Fibroblast of mammary gland (primary cell): ENCODE data around the gene ATP5PB.

Experiments used
- DNase-seq: peaks from one replicate; pipeline ENCODE4 v3.0.0-alpha.2; 2010; ENCODE audit warnings: low read depth
- H3K4me3 ChIP-seq: 2 replicates; pipeline ENCODE4 v1.5.1; 2011; ENCODE audit warnings: low read depth, mild to moderate bottlenecking, low read length, moderate library complexity; ENCODE audit not compliant: control insufficient read depth
- TF ChIP-seq, protein P1 (sequence below): conservative IDR thresholded peaks from 2 replicates; pipeline ENCODE4 v1.5.1; 2011; ENCODE audit warnings: low read depth, low read length, inconsistent platforms; ENCODE audit not compliant: control insufficient read depth, insufficient read depth

ATP5PB gene

DNA sequence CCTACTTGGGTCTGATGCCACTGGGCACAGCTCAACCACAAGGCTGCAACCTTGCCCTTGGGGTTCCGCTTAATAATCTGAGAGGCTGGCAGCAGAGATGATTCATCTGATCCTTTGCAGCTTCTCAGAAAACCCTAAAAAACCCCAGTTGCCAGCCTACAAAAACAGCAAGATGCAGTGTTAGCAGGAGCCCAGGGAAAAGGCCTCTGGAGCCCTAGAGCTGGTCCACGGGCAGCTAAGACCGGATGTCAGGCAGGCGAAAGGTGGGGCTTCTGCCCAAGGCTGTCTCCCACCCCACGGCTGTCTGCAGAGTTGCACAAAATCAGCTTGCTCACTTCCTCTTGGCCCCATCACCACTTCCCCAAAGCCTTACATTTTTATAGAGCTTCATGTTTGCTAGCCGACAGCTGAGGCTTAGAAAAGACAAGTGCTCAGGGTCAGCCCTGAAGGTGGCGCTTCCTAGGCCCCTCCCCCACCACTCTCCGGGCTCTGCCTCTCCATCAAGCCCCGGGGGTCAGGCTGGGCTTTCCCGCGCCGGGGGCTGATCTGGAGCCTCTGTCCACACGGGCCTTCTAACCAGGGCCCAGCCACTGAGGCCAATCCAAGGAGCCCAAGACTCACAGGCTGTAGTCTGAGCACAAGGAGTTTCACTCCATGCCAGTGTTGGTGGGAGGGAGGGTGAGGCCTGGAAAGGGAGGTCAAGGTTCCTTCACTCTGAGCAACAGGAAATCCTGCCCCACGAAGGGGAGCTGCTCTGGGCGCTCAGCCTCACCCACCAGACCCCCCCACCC, 58.3 kb downstream of the ATP5PB start:
- TF ChIP-seq, protein P1, sequence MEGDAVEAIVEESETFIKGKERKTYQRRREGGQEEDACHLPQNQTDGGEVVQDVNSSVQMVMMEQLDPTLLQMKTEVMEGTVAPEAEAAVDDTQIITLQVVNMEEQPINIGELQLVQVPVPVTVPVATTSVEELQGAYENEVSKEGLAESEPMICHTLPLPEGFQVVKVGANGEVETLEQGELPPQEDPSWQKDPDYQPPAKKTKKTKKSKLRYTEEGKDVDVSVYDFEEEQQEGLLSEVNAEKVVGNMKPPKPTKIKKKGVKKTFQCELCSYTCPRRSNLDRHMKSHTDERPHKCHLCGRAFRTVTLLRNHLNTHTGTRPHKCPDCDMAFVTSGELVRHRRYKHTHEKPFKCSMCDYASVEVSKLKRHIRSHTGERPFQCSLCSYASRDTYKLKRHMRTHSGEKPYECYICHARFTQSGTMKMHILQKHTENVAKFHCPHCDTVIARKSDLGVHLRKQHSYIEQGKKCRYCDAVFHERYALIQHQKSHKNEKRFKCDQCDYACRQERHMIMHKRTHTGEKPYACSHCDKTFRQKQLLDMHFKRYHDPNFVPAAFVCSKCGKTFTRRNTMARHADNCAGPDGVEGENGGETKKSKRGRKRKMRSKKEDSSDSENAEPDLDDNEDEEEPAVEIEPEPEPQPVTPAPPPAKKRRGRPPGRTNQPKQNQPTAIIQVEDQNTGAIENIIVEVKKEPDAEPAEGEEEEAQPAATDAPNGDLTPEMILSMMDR = peak; percentile 1
- H3K4me3 ChIP-seq = peak overlapping the region; percentile 6
- peak; percentile 55 for DNase-seq

DNA sequence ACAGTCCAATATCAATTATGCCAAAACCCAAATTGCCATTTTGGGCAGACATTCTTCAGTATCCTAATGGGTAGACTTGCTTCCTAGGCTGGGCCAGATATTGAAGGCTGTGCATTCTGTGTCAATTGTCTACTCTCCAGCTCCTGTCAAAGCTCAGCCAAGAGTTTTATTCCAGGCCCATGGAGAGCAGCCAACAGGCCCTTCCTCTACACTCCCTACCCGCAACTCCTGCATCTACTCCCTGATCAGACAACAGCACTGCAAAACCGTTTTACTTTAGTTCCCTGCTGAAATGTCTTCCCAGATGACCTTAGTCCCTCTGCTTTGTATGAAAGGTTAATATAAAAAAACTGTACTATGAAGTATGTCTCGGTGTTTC, 60.7 kb downstream of the ATP5PB start:
- TF ChIP-seq, protein P1 = no peak
- no peak for DNase-seq
- no peak overlapping the region for H3K4me3 ChIP-seq

DNA sequence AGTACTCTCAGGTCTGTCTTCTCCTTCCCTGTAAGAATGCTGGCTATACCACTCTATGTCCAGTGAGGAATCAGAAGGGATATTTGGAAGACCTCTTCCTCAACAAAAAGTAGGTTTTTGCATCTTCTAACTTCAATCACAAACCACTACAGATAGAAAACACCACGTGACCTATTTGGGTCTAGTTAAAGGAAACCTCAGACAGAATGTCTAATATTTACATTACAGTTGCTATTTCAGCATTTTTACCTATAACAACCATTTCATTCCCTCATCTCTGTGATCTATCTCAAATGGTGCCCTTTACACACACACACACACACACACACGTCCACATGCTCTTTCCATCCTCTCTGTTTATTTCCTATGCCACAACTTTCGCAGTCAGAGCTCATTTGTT, 62.1 kb downstream of the ATP5PB start:
- no peak for DNase-seq
- H3K4me3 ChIP-seq = no peak overlapping the region
- TF ChIP-seq, protein P1 = no peak
